HUES6 (cell line): ENCODE measurements around the gene USP22.
"Not testable (repeated sequence)": the region's sequence is repeated elsewhere in the genome, so short reads cannot be mapped to it uniquely, and the experiment has no call there.

Experiments
- H3K27ac ChIP-seq: 2 replicates; pipeline ENCODE4 v1.7.0; 2013; ENCODE audit warnings: low read depth, mild to moderate bottlenecking, low read length, inconsistent platforms
- H3K27me3 ChIP-seq: 2 replicates; pipeline ENCODE4 v1.6.1; 2013; ENCODE audit warnings: low read length; ENCODE audit not compliant: control insufficient read depth, insufficient read depth
- H3K36me3 ChIP-seq: 2 replicates; pipeline ENCODE4 v1.6.1; 2013; ENCODE audit warnings: low read length; ENCODE audit not compliant: control insufficient read depth, insufficient read depth
- H3K4me1 ChIP-seq: 2 replicates; pipeline ENCODE4 v1.6.1; 2013; ENCODE audit warnings: low read length; ENCODE audit not compliant: control insufficient read depth, insufficient read depth
- H3K4me3 ChIP-seq: 2 replicates; pipeline ENCODE4 v1.5.1; 2013; ENCODE audit warnings: low read depth, low read length
- H3K9ac ChIP-seq: one replicate; pipeline ENCODE4 v1.6.1; 2013; ENCODE audit warnings: mild to moderate bottlenecking, low read length
- H3K9me3 ChIP-seq: 2 replicates; pipeline ENCODE4 v1.6.1; 2013; ENCODE audit warnings: low read depth, low read length; ENCODE audit not compliant: control insufficient read depth, insufficient read depth

The USP22 gene

DNA sequence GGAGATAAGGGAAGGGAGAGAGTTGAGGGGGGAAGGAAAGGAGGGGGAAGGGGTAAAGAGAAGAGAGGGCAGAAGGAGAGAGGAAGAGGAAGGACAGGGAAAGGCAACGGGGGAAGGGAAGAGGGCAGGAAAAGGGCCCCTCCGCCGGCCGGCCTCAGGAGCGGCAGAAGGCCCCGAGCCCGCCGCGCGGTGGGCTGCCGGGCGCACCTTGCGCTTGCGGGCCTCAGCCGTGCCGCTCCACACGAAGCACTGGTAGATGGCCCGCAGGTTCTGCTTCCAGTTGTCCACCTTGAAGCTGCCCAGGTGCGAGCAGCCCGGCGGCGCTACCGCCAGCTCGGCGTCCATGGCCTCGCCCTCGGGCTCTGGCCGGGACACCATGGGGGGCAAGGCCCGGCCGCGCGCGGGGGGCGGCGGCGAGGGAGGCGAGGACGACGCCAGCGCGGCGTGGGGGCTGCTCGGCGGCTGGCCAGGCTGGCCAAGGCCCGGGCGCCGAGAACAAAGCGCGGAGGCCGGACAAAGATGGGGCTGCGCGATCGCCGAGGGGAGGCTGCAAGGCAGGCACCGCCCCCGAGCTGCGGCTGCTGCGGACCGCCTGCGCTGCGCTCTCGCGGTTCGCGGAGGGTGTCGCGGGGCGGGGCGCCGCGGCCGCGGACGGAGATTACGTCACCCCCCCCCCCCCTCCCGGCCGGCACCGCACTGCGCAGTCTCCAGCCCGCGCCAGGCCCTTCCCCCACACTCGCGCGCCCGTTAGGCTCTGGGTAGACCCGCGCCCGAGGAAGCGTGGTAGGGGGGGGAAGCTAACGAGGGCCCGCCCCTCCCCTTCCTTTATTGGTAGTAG is at the start of gene USP22:
Gene USP22 (minus strand): TSS at position 554 of the 838 bp plus-strand sequence. CDS start 176 bp downstream, at position 378.
- Histone ChIP-seq H3K27me3 (no peaks in the 10 kb centered on the region), H3K4me1 (peaks cover 17% of the 10 kb centered on the region), H3K27ac (peak within 1 kb of the TSS; percentile 100), H3K36me3 (peaks cover 14% of the 10 kb centered on the region), H3K4me3 (peak within 1 kb of the TSS; percentile 100), H3K9ac (peak within 1 kb of the TSS; percentile 100), H3K9me3 (no peaks in the 10 kb centered on the region)

DNA sequence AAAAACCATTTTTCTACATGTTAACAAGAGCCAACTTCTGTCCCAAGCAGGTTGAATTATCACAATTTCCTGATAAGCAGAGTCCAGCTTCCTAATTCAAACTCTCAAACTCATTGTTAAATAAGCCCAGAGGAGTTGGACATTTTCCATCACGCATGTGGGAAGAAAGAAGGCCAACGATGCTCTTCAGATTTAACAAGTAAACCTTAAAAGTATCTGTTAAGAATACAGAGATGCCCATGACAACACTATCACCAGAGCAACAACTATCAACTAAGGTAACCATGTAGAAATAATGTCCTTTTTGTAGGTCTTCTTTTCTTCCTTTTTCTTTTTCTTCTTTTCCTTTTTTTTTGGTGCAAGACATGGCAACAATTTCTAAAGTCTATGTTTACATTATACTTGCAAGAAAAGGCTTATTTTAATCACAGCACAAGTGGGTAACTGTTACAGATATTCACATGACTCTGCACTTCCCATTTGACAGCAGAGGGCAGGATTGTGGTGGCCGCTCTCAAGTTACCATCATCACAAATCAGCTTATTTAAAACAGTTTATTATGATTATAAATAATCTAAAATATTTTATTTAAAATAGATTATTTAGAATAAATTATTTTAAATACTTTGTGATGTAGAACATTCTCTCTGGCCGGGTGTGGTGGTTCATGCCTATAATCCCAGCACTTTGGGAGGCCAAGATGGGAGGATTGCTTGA is 48.2 kb upstream of the USP22 start:
- no peaks in the 10 kb centered on the region for H3K9me3 ChIP-seq
- no peak overlapping the region for H3K4me3 ChIP-seq
- H3K36me3 ChIP-seq, result no peaks in the 10 kb centered on the region
- no peaks in the 10 kb centered on the region for H3K27me3 ChIP-seq
- peaks cover 3% of the 10 kb centered on the region; the same call in 1 of the 2 replicates for H3K4me1 ChIP-seq
- H3K9ac ChIP-seq, result no peak overlapping the region
- no peak overlapping the region for H3K27ac ChIP-seq

- H3K9me3 ChIP-seq, result no peaks in the 10 kb centered on the region
- H3K9ac ChIP-seq, result no peak overlapping the region
- no peaks in the 10 kb centered on the region for H3K36me3 ChIP-seq
- no peak overlapping the region for H3K4me3 ChIP-seq
- H3K4me1 ChIP-seq, result peaks cover 3% of the 10 kb centered on the region; the same call in 1 of the 2 replicates
- no peaks in the 10 kb centered on the region for H3K27me3 ChIP-seq
- H3K27ac ChIP-seq, result no peak overlapping the region
These were observed 47.4 kb upstream of the USP22 start for GRCh38 chr17:21089933-21090901.

DNA sequence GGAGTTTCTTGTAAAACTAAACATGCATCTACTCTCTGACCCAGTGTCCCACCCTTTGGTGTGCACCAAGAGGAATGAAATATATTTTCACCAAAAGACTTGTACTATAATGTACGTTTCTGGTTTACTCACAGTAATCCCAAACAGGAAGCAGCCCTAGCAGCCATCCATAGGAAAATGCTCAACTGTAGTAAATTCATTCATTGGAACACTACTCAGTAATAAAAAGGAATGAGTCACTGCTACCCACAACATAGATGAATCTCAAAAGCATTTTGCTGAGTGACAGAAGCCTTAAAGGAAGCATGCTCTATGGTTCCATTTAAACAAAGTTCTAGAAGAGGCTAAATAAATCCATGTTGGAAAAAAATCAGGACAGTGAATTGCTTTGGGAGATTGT is 46.3 kb upstream of the USP22 start:
- Histone ChIP-seq H3K27me3 (no peaks in the 10 kb centered on the region), H3K27ac (no peak overlapping the region)

GRCh38 chr17:21085707-21086106 is 42.9 kb upstream of the USP22 start:
- H3K4me3 ChIP-seq, result no peak overlapping the region
- no peak overlapping the region for H3K27ac ChIP-seq
- H3K36me3 ChIP-seq, result no peaks in the 10 kb centered on the region
- no peak overlapping the region for H3K9ac ChIP-seq
- no peaks in the 10 kb centered on the region for H3K27me3 ChIP-seq
- H3K4me1 ChIP-seq, result no peaks in the 10 kb centered on the region
- peaks cover 10% of the 10 kb centered on the region for H3K9me3 ChIP-seq

More for the DNA sequence above, 46.3 kb upstream of the USP22 start:
- H3K9ac ChIP-seq, result no peak overlapping the region
- H3K9me3 ChIP-seq, result no peaks in the 10 kb centered on the region
- H3K4me1 ChIP-seq, result peaks cover 3% of the 10 kb centered on the region; the same call in 1 of the 2 replicates
- no peak overlapping the region for H3K4me3 ChIP-seq
- no peaks in the 10 kb centered on the region for H3K36me3 ChIP-seq

DNA sequence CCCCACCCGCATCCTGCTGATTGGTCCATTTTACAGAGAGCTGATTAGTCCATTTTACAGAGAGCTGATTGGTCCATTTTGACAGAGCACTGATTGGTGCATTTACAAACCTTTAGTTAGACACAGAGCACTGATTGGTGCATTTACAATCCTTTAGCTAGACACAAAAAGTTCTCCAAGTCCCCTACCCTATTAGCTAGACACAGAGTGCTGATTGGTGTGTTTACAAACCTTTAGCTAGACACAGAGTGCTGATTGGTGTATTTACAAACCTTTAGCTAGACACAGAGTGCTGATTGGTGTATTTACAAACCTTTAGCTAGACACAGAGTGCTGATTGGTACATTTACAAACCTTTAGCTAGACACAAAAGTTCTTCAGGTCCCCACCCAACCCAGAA is 42.5 kb upstream of the USP22 start:
- peaks cover 10% of the 10 kb centered on the region for H3K9me3 ChIP-seq

DNA sequence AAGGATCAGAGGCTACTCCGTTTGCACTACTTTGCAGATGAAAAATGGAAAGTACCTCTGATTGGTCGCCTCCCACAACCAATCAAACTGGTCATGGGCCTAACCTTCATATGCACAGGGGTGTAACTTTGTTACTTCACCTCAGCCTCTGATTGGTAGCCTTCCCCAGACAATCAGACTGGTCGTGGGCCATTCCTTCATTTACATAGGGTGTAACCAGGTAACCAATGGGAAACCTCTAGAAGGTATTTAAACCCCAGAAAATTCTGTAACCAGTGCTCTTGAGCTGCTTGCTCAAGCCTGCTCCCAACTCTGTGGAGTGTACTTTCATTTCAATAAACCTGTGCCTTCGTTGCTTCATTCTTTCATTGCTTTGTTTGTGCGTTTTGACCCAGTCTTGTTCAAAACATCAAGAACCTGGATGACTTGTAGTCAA is 39.2 kb upstream of the USP22 start:
- Histone ChIP-seq H3K36me3 (no peaks in the 10 kb centered on the region), H3K27me3 (no peaks in the 10 kb centered on the region), H3K4me3 (no peak overlapping the region), H3K9me3 (peaks cover 10% of the 10 kb centered on the region), H3K4me1 (peaks cover 4% of the 10 kb centered on the region; the same call in 1 of the 2 replicates), H3K27ac (no peak overlapping the region), H3K9ac (no peak overlapping the region)

More for the DNA sequence above, 42.5 kb upstream of the USP22 start:
- not testable (repeated sequence) for H3K9ac ChIP-seq, H3K36me3 ChIP-seq, H3K27ac ChIP-seq, H3K4me1 ChIP-seq, H3K27me3 ChIP-seq, H3K4me3 ChIP-seq

DNA sequence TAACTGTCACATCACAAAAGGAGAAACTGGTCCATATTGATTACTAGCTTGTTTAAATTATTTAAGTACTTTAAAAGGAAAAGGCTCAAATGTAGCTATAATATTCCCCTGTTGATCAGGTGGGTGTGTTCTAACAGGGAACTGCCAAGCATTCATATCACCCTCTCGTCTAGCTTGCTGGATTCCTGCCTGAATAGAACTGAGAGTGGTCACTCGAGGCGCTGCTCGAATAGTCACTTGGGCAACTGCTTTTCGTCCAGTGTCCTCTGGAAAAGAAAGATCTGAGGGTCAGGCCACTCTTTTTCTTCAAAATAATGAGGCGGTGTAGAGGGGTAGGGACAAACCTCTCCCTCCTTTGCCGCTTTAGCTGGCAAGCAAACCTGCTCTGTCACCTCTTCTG is 36.4 kb upstream of the USP22 start:
- Histone ChIP-seq H3K27me3 (no peaks in the 10 kb centered on the region), H3K4me3 (no peak overlapping the region), H3K9me3 (peaks cover 10% of the 10 kb centered on the region), H3K27ac (no peak overlapping the region), H3K36me3 (no peaks in the 10 kb centered on the region), H3K9ac (no peak overlapping the region), H3K4me1 (peaks cover 4% of the 10 kb centered on the region; the same call in 1 of the 2 replicates)

DNA sequence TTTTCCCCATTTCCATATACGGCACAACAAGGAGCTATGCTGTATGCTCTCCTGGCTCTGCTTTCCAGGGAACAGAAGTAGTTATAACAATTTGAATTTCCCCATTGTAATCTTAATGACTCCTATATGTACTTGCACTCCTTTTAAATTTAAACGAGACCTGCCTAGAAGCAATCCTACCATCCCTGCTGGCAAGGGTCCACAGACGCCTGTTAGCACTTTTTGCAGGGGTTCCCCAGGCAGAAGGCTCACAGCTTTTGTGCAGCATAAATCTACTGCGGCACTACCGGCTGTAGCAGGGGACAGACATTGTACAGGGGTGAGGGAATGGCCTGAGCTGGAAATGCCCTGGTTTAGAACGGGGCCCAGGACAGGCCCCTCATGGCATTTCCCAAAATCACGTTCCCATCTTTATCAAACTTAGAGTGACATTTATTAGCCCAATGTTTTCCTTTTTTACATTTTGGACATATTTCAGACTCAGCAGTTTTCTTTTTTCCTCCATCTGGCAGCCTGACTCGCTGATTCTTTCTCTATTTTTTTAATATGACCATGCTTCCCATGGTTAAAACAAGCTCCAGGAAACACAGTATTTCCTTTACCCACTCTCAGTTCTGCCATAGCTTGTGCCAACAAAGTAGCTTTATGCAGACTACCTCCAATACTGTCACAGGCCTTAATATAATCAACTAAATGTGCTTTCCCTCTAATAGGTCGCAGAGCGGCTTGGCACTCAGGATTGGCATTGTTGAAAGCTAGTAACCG is 35.4 kb upstream of the USP22 start:
- Histone ChIP-seq H3K27me3 (no peaks in the 10 kb centered on the region), H3K9me3 (peaks cover 10% of the 10 kb centered on the region), H3K4me1 (peaks cover 4% of the 10 kb centered on the region; the same call in 1 of the 2 replicates), H3K36me3 (no peaks in the 10 kb centered on the region), H3K4me3 (no peak overlapping the region), H3K9ac (no peak overlapping the region), H3K27ac (no peak overlapping the region)

DNA sequence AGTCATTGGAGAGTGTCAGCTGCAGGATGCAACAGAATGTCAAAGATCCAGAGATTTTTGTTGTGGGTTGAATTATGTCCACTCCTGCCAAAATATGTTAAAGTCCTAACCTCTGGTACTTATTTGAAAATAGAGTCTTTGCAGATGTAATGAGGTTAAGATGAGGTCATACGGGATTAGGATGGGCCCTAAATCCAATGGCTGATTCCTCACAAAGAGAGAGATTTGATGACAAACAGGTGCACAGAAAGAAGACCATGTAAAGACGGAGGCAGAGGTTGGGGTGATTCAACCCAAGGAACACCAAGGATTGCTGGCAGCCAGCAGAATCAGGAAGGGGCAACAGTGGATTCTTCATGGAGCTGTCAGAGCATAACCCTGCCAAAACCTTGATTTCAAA is 34.5 kb upstream of the USP22 start:
- Histone ChIP-seq H3K9me3 (peaks cover 10% of the 10 kb centered on the region), H3K36me3 (no peaks in the 10 kb centered on the region), H3K27me3 (no peaks in the 10 kb centered on the region), H3K4me1 (peaks cover 4% of the 10 kb centered on the region; the same call in 1 of the 2 replicates), H3K27ac (no peak overlapping the region), H3K4me3 (no peak overlapping the region), H3K9ac (no peak overlapping the region)
